Keratinocyte (primary cell): Measurements from ENCODE around the gene SLX4IP. TPM values are rescaled to one million over a fixed set of nuclear protein-coding genes. Genes with fewer than 3 reads are reported as not detected.

Experiments used
- DNase-seq: peaks from one replicate; pipeline ENCODE4 v3.0.0-alpha.2; 2011; ENCODE audit warnings: low read depth, missing footprints, low spot score
- FAIRE-seq: peaks from 2 replicates; lab custom pipeline; 2011; peaks lifted over from hg19 to GRCh38; lab: Jason Lieb, UNC
- H2AFZ ChIP-seq: 2 replicates; pipeline ENCODE4 v1.6.0; 2012; ENCODE audit warnings: low read length, control low read depth, inconsistent platforms; ENCODE audit not compliant: control insufficient read depth
- H3K27ac ChIP-seq: 2 replicates; pipeline ENCODE4 v1.5.1; 2011; ENCODE audit warnings: low read length; ENCODE audit not compliant: control insufficient read depth, insufficient read depth
- H3K27me3 ChIP-seq: 3 replicates; pipeline ENCODE4 v1.6.0; 2011; ENCODE audit warnings: low read length; ENCODE audit not compliant: control insufficient read depth, insufficient read depth; ENCODE audit errors: extremely low read depth
- H3K36me3 ChIP-seq, 2 experiments: 2 replicates in 1 of 2; 3 replicates in 1 of 2; pipeline ENCODE4 v1.5.1; 2011; ENCODE audit warnings: low read length in 2 of 2, mild to moderate bottlenecking in 1 of 2; ENCODE audit not compliant: control insufficient read depth in 2 of 2, insufficient read depth in 2 of 2; ENCODE audit errors: extremely low read depth in 1 of 2
- H3K4me1 ChIP-seq: 3 replicates; pipeline ENCODE4 v1.5.1; 2011; ENCODE audit warnings: low read length; ENCODE audit not compliant: control insufficient read depth, insufficient read depth; ENCODE audit errors: extremely low read depth
- H3K4me2 ChIP-seq: 3 replicates; pipeline ENCODE4 v1.6.0; 2011; ENCODE audit warnings: low read depth, low read length; ENCODE audit not compliant: control insufficient read depth, insufficient read depth; ENCODE audit errors: extremely low read depth
- H3K4me3 ChIP-seq, 3 experiments: fragments of 200-600 bp in 1 of 3; sonication (generic) in 1 of 3; 2 replicates in 2 of 3; 3 replicates in 1 of 3; pipeline ENCODE4 v1.5.1; 2011 to 2016; ENCODE audit warnings: low read length in 3 of 3, mild to moderate bottlenecking in 3 of 3, control low read depth in 2 of 3, inconsistent platforms in 1 of 3, low read depth in 1 of 3, mixed read lengths in 1 of 3, mixed run types in 1 of 3, moderate library complexity in 1 of 3; ENCODE audit not compliant: control insufficient read depth in 2 of 3, insufficient read depth in 2 of 3; ENCODE audit errors: extremely low read depth in 1 of 3
- H3K79me2 ChIP-seq: 2 replicates; pipeline ENCODE4 v1.6.0; 2012; ENCODE audit warnings: low read length; ENCODE audit not compliant: control insufficient read depth, insufficient read depth
- H3K9ac ChIP-seq: 3 replicates; pipeline ENCODE4 v1.6.0; 2011; ENCODE audit warnings: low read length; ENCODE audit not compliant: control insufficient read depth, insufficient read depth; ENCODE audit errors: extremely low read depth
- H3K9me1 ChIP-seq: 3 replicates; pipeline ENCODE4 v1.6.0; 2011; ENCODE audit warnings: low read length; ENCODE audit not compliant: control insufficient read depth, insufficient read depth; ENCODE audit errors: extremely low read depth
- H3K9me3 ChIP-seq: 2 replicates; pipeline ENCODE4 v1.5.1; 2012; ENCODE audit warnings: low read depth, low read length; ENCODE audit not compliant: control insufficient read depth
- H4K20me1 ChIP-seq: 3 replicates; pipeline ENCODE4 v1.6.0; 2011; ENCODE audit warnings: low read length; ENCODE audit not compliant: control insufficient read depth, insufficient read depth; ENCODE audit errors: extremely low read depth
- EZH2 ChIP-seq: IDR thresholded peaks from one replicate; pipeline ENCODE4 v1.6.1; 2012; ENCODE audit warnings: inconsistent platforms, mild to moderate bottlenecking, low read length, moderate library complexity
- dilution Hi-C: fragments of 300-500 bp; cut with MboI; formaldehyde crosslinking; loops from one replicate; pipeline ENCODE4 v1.7.0; 2020; ENCODE audit warnings: low sequenced_read_pairs; ENCODE audit not compliant: extremely low pct_ligation_motif_present
- polyA plus RNA-seq, 5 experiments: library from polyadenylated mRNA; depleted of rRNA in 3 of 5; stranded (reverse) in 3 of 5; stranded (forward) in 1 of 5; unstranded in 1 of 5; fragments of >200 nt; gene quantifications; 1 replicate in 1 of 5; 2 replicates in 3 of 5; 3 replicates in 1 of 5; pipeline versions ENCODE4 v1.2.1 to v1.2.3, GENCODE V29; 2011 to 2012; ENCODE audit warnings: missing spikeins in 2 of 5, low read depth in 1 of 5, low replicate concordance in 1 of 5
- TF ChIP-seq, protein P1 (sequence below), 3 experiments: IDR thresholded peaks in 1 of 3; conservative IDR thresholded peaks in 1 of 3; optimal IDR thresholded peaks in 1 of 3; 2 replicates in 2 of 3; 3 replicates in 1 of 3; pipeline versions ENCODE3 to v1.5.1; 2011; ENCODE audit warnings: low read length in 3 of 3, mild to moderate bottlenecking in 3 of 3, moderate library complexity in 2 of 3, control low read depth in 1 of 3, inconsistent platforms in 1 of 3; ENCODE audit not compliant: insufficient read depth in 2 of 3; ENCODE audit errors: extremely low read depth in 1 of 3

The SLX4IP gene
- polyA plus RNA-seq, 1 donor (not counting 4 experiments of a cell fraction or from before 2014, with no cell fraction given) = 3.0 TPM

DNA sequence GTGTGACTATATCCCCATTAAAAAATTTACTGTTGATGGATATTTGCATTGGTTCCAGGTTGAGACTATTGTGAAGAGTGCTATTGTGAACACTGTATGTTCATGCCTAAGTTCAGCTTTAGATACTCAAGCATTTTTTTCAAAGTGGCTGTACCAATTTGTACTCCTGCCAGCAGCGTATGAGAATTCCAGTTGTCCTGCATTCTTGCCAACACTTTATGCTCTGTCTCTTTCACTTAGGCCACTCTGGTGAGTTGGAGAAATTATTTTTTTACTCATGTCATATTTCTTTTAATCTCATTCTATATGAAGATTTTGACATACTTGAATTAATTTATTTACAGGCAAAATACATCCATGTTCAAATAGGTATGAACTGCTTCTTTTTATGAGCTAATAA, 162.5 kb downstream of the SLX4IP start:
- FAIRE-seq (no peak), DNase-seq (no peak)
- peaks cover 57% of the 10 kb centered on the region for H3K4me1 ChIP-seq
- H3K27me3 ChIP-seq = no peaks in the 10 kb centered on the region
- dilution Hi-C loops = no loop called here
- H3K27ac ChIP-seq = peak overlapping the region; percentile 85
- no peak overlapping the region for H3K4me3 ChIP-seq
- no peaks in the 10 kb centered on the region for H3K79me2 ChIP-seq
- H4K20me1 ChIP-seq = no peaks in the 10 kb centered on the region
- no peaks in the 10 kb centered on the region for H3K9me1 ChIP-seq
- peaks cover 0 to 3% of the 10 kb centered on the region in 2 experiments for H3K36me3 ChIP-seq
- no peak overlapping the region for H2AFZ ChIP-seq
- no peaks in the 10 kb centered on the region for H3K9me3 ChIP-seq
- H3K9ac ChIP-seq = no peak overlapping the region
- no peak overlapping the region for H3K4me2 ChIP-seq
- no peak for TF ChIP-seq EZH2
- TF ChIP-seq, protein P1, sequence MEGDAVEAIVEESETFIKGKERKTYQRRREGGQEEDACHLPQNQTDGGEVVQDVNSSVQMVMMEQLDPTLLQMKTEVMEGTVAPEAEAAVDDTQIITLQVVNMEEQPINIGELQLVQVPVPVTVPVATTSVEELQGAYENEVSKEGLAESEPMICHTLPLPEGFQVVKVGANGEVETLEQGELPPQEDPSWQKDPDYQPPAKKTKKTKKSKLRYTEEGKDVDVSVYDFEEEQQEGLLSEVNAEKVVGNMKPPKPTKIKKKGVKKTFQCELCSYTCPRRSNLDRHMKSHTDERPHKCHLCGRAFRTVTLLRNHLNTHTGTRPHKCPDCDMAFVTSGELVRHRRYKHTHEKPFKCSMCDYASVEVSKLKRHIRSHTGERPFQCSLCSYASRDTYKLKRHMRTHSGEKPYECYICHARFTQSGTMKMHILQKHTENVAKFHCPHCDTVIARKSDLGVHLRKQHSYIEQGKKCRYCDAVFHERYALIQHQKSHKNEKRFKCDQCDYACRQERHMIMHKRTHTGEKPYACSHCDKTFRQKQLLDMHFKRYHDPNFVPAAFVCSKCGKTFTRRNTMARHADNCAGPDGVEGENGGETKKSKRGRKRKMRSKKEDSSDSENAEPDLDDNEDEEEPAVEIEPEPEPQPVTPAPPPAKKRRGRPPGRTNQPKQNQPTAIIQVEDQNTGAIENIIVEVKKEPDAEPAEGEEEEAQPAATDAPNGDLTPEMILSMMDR (optimal IDR thresholded peaks at IDR 0.05 in 1 of 3, IDR thresholded peaks at IDR 0.05 in 1 of 3, conservative IDR thresholded peaks at IDR 0.05 in 1 of 3; ENCODE audit: extremely low read depth in 1 of 3, insufficient read depth in 2 of 3, low read length in 3 of 3) = no peak

DNA sequence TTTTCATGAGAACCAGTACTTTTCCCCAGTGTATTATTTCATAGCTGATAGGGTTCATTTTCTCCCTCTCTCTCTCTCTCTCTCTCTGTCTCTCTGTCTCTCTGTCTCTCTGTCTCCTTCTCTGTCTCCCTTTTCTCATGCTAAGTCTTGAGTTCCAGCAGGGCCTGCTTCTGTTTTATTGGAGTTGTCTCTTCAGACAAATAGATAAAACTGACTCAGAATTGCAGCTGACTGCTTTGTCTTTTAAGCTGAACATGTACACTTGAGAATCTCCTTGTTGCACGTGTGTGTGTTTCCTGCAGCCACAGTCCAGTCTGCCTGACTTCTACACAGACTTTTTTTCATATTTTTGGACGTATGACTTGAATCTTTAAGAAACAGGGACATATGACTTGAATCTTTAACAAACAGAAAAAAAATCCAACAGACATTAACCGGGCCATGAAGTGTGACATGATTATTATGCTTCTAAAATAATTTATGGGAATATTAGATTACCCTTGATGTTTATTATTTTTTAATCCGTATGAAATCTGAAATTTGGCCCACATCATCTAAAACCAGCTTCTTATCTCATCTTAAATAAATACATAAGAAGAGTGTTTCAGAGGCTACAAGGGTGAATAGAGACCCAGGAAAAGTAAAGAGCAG, 167.2 kb downstream of the SLX4IP start:
- no peak for FAIRE-seq
- DNase-seq = no peak
- no peaks in the 10 kb centered on the region for H3K9me1 ChIP-seq
- no peak overlapping the region for H2AFZ ChIP-seq
- no peak overlapping the region for H3K4me3 ChIP-seq
- H3K27ac ChIP-seq = no peak overlapping the region
- TF ChIP-seq EZH2 = no peak
- TF ChIP-seq, protein P1 (optimal IDR thresholded peaks at IDR 0.05 in 1 of 3, IDR thresholded peaks at IDR 0.05 in 1 of 3, conservative IDR thresholded peaks at IDR 0.05 in 1 of 3; ENCODE audit: extremely low read depth in 1 of 3, insufficient read depth in 2 of 3, low read length in 3 of 3) = no peak
- dilution Hi-C loops = no loop called here
- H3K9ac ChIP-seq = no peak overlapping the region
- H3K36me3 ChIP-seq = peaks cover 0 to 3% of the 10 kb centered on the region in 2 experiments
- H3K9me3 ChIP-seq = no peaks in the 10 kb centered on the region
- peaks cover 39% of the 10 kb centered on the region for H3K4me1 ChIP-seq
- no peaks in the 10 kb centered on the region for H4K20me1 ChIP-seq
- H3K79me2 ChIP-seq = no peaks in the 10 kb centered on the region
- H3K27me3 ChIP-seq = no peaks in the 10 kb centered on the region
- H3K4me2 ChIP-seq = no peak overlapping the region
